Heart right ventricle (tissue), 16 donors: ENCODE data around the gene KSR1. TPM values are rescaled to one million over a fixed set of nuclear protein-coding genes. Genes with fewer than 3 reads are reported as not detected.

ENCODE experiments used
- ATAC-seq, 8 donors: fragments of 200-7000 bp; cut with Tn5 transposase; one replicate each; pipeline ENCODE4 v1.9.1; 2020; ENCODE audit warnings: mild to moderate bottlenecking in 8 of 8, moderate library complexity in 8 of 8, moderate number of reproducible peaks in 1 of 8
- DNase-seq, 2 donors: peaks; one replicate each; pipeline ENCODE4 v3.0.0-alpha.2; 2020
- H3K27ac ChIP-seq, 10 donors: fragments of 200-600 bp; sonication (generic) in 2 of 10; one replicate each; pipeline versions ENCODE4 v1.5.0 to v1.8.0; 2020 to 2022; ENCODE audit warnings: mild to moderate bottlenecking in 3 of 10
- H3K27me3 ChIP-seq, 7 donors: fragments of 200-600 bp; one replicate each; pipeline ENCODE4 v1.8.0; 2021 to 2022; ENCODE audit warnings: mild to moderate bottlenecking in 2 of 7
- H3K36me3 ChIP-seq, 9 donors: fragments of 200-600 bp; sonication (generic) in 1 of 9; one replicate each; pipeline versions ENCODE4 v1.5.0 to v1.8.0; 2020 to 2022; ENCODE audit warnings: mild to moderate bottlenecking in 2 of 9
- H3K4me1 ChIP-seq, 9 donors: fragments of 200-600 bp; sonication (generic) in 1 of 9; one replicate each; pipeline versions ENCODE4 v1.5.0 to v1.8.0; 2020 to 2022; ENCODE audit warnings: mild to moderate bottlenecking in 4 of 9
- H3K4me3 ChIP-seq, 10 donors: fragments of 200-600 bp; sonication (generic) in 2 of 10; one replicate each; pipeline versions ENCODE4 v1.5.0 to v1.8.0; 2020 to 2022; ENCODE audit warnings: mild to moderate bottlenecking in 7 of 10, moderate library complexity in 2 of 10
- H3K9me3 ChIP-seq, 11 donors: fragments of 200-600 bp in 10 of 11; sonication (generic) in 2 of 11; one replicate each; pipeline versions ENCODE4 v1.5.0 to v1.8.0; 2013 to 2022; ENCODE audit warnings: mild to moderate bottlenecking in 2 of 11, control low read depth in 1 of 11, moderate library complexity in 1 of 11
- CTCF ChIP-seq, 9 donors: fragments of 200-600 bp; sonication (generic) in 2 of 9; IDR thresholded peaks; one replicate each; pipeline versions ENCODE4 v1.5.0 to v1.8.0; 2021 to 2022; ENCODE audit warnings: antibody characterized with exemption in 9 of 9, mild to moderate bottlenecking in 5 of 9, moderate library complexity in 1 of 9
- WGBS, 2 donors: extraction: QIAGEN DNeasy Blood & Tissue Kit; methylation state at CpG; one replicate each; pipeline ENCODE4 v1.1.7; 2013; ENCODE audit warnings: inconsistent platforms in 1 of 2; 5-methylcytosine and 5-hydroxymethylcytosine counted together
- intact Hi-C, 10 donors: fragments of 100-400 bp; cut with DNase I; formaldehyde crosslinking; loops; one replicate each; pipeline versions ENCODE4 v1.11.1 to v1.14.2; 2022
- polyA plus RNA-seq, 2 donors: library from polyadenylated mRNA; stranded (reverse); fragments of 200-250 nt; gene quantifications; one replicate each; pipeline ENCODE4 v1.2.3, GENCODE V29; 2013
- total RNA-seq, 10 donors: library from RNA; stranded (reverse); fragmentation: NEBNext Ultra II Directional in 3 of 10; extraction: Animal tissue kit (Norgen Biotek cat#: 25700) in 3 of 10; gene quantifications; one replicate each; pipeline versions ENCODE4 v1.2.1 to v1.2.4, GENCODE V29; 2021 to 2023
- donor health status: Arrhythmogenic right ventricular cardiomyopathy.
- donor health status: ischemic (EF 13 %, LVEDD 7.1; RV severe dilation, severe dysfunction).
- donor health status: healthy with polysubstance abuse.
- donor health status: DM: no; HTN: yes; CAD: no.
- donor health status: DM: no; HTN: no; CAD: no.
- donor health status: ischemic (EF 25% LVEDD 6.9; RV normal size, moderate dysfunction).
- donor health status: ischemic (EF 25% LVEDD 5.7; RV mildly dilated, moderate dysfunction).
- donor health status: healthy.
- donor health status: DM: yes; HTN: yes; CAD: no.
- donor health status: Ischemic cardiomyopathy.
- donor health status: ischemic (EF 35%, LVEDD 5.7; RV mildly dilated, moderate dysfunction).
- donor health status: nonischemic (EF 11% LVEDD 7.7; RV severe dilation, severe dysfunction).
- donor health status: DM: yes; HTN: yes; CAD: no.
- donor health status: PGD.
- donor health status: ischemic (EF 29% LVEDD 5.4; RV normal size, mild dysfunction).
- donor health status: nonischemic (EF 23%, LVEDD 6.1; RV moderate dilation, normal function).

The KSR1 gene
- total and polyA plus RNA-seq, 12 donors: 5.6 to 19.6 (median 8.6) TPM

GRCh38 chr17:27523712-27524111 is 67.5 kb downstream of the KSR1 start:
- ATAC-seq (no peak), DNase-seq (no peak)
- no peaks in the 10 kb centered on the region for H3K27me3 ChIP-seq
- H3K4me1 ChIP-seq: peaks cover 0 to 49% (median 21%) of the 10 kb centered on the region in 9 donors
- H3K4me3 ChIP-seq: no peak overlapping the region
- WGBS, 2 donors: 91 to 95% methylated on average over 1 of the region's 1 CpG
- no peak overlapping the region for H3K27ac ChIP-seq
- H3K36me3 ChIP-seq: no peaks in the 10 kb centered on the region
- TF ChIP-seq CTCF (IDR thresholded peaks at IDR 0.05): no peak
- intact Hi-C loops: no loop called here
- no peaks in the 10 kb centered on the region for H3K9me3 ChIP-seq

- no peak for TF ChIP-seq CTCF (IDR thresholded peaks at IDR 0.05)
- Histone ChIP-seq H3K27ac (no peak overlapping the region), H3K4me3 (no peak overlapping the region), H3K9me3 (no peaks in the 10 kb centered on the region), H3K36me3 (no peaks in the 10 kb centered on the region), H3K4me1 (peaks cover 0 to 49% (median 12%) of the 10 kb centered on the region in 9 donors), H3K27me3 (no peaks in the 10 kb centered on the region)
- 66 to 78% methylated on average over 2 of the region's 2 CpGs for WGBS, 2 donors
- DNase-seq: no peak
- intact Hi-C loops: no loop called here
- ATAC-seq: no peak
These were observed 68.3 kb downstream of the KSR1 start for GRCh38 chr17:27524594-27524993.

GRCh38 chr17:27525316-27525715 is 69.1 kb downstream of the KSR1 start:
- H3K27me3 ChIP-seq: no peaks in the 10 kb centered on the region
- H3K36me3 ChIP-seq: no peaks in the 10 kb centered on the region
- no peak for TF ChIP-seq CTCF (IDR thresholded peaks at IDR 0.05)
- no peak for ATAC-seq
- H3K27ac ChIP-seq: no peak overlapping the region
- DNase-seq: no peak
- intact Hi-C loops: no loop called here
- H3K9me3 ChIP-seq: no peaks in the 10 kb centered on the region
- no peak overlapping the region for H3K4me3 ChIP-seq
- peaks cover 0 to 49% (median 10%) of the 10 kb centered on the region in 9 donors for H3K4me1 ChIP-seq
- WGBS, 2 donors: 57 to 88% methylated on average over 2 of the region's 2 CpGs

- Histone ChIP-seq H3K27ac (peak overlapping the region in 1 of 10 donors; percentile 16), H3K9me3 (no peaks in the 10 kb centered on the region), H3K4me1 (peaks cover 0 to 49% (median 10%) of the 10 kb centered on the region in 9 donors), H3K36me3 (no peaks in the 10 kb centered on the region), H3K27me3 (no peaks in the 10 kb centered on the region), H3K4me3 (no peak overlapping the region)
- ATAC-seq: no peak
- intact Hi-C loops: no loop called here
- 90 to 93% methylated on average over 6 of the region's 6 CpGs for WGBS, 2 donors
- no peak for DNase-seq
- no peak for TF ChIP-seq CTCF (IDR thresholded peaks at IDR 0.05)
These were observed 69.8 kb downstream of the KSR1 start for GRCh38 chr17:27525836-27526603.
